Keratinocyte (primary cell): ENCODE measurements around the gene VPS26B. TPM values are rescaled to one million over a fixed set of nuclear protein-coding genes. Genes with fewer than 3 reads are reported as not detected.

ENCODE experiments used
- DNase-seq: peaks from one replicate; pipeline ENCODE4 v3.0.0-alpha.2; 2011; ENCODE audit warnings: low read depth, missing footprints, low spot score
- FAIRE-seq: peaks from 2 replicates; lab custom pipeline; 2011; peaks lifted over from hg19 to GRCh38; lab: Jason Lieb, UNC
- H2AFZ ChIP-seq: 2 replicates; pipeline ENCODE4 v1.6.0; 2012; ENCODE audit warnings: low read length, control low read depth, inconsistent platforms; ENCODE audit not compliant: control insufficient read depth
- H3K27ac ChIP-seq: 2 replicates; pipeline ENCODE4 v1.5.1; 2011; ENCODE audit warnings: low read length; ENCODE audit not compliant: control insufficient read depth, insufficient read depth
- H3K27me3 ChIP-seq: 3 replicates; pipeline ENCODE4 v1.6.0; 2011; ENCODE audit warnings: low read length; ENCODE audit not compliant: control insufficient read depth, insufficient read depth; ENCODE audit errors: extremely low read depth
- H3K36me3 ChIP-seq, 2 experiments: 2 replicates in 1 of 2; 3 replicates in 1 of 2; pipeline ENCODE4 v1.5.1; 2011; ENCODE audit warnings: low read length in 2 of 2, mild to moderate bottlenecking in 1 of 2; ENCODE audit not compliant: control insufficient read depth in 2 of 2, insufficient read depth in 2 of 2; ENCODE audit errors: extremely low read depth in 1 of 2
- H3K4me1 ChIP-seq: 3 replicates; pipeline ENCODE4 v1.5.1; 2011; ENCODE audit warnings: low read length; ENCODE audit not compliant: control insufficient read depth, insufficient read depth; ENCODE audit errors: extremely low read depth
- H3K4me2 ChIP-seq: 3 replicates; pipeline ENCODE4 v1.6.0; 2011; ENCODE audit warnings: low read depth, low read length; ENCODE audit not compliant: control insufficient read depth, insufficient read depth; ENCODE audit errors: extremely low read depth
- H3K4me3 ChIP-seq, 3 experiments: fragments of 200-600 bp in 1 of 3; sonication (generic) in 1 of 3; 2 replicates in 2 of 3; 3 replicates in 1 of 3; pipeline ENCODE4 v1.5.1; 2011 to 2016; ENCODE audit warnings: low read length in 3 of 3, mild to moderate bottlenecking in 3 of 3, control low read depth in 2 of 3, inconsistent platforms in 1 of 3, low read depth in 1 of 3, mixed read lengths in 1 of 3, mixed run types in 1 of 3, moderate library complexity in 1 of 3; ENCODE audit not compliant: control insufficient read depth in 2 of 3, insufficient read depth in 2 of 3; ENCODE audit errors: extremely low read depth in 1 of 3
- H3K79me2 ChIP-seq: 2 replicates; pipeline ENCODE4 v1.6.0; 2012; ENCODE audit warnings: low read length; ENCODE audit not compliant: control insufficient read depth, insufficient read depth
- H3K9ac ChIP-seq: 3 replicates; pipeline ENCODE4 v1.6.0; 2011; ENCODE audit warnings: low read length; ENCODE audit not compliant: control insufficient read depth, insufficient read depth; ENCODE audit errors: extremely low read depth
- H3K9me1 ChIP-seq: 3 replicates; pipeline ENCODE4 v1.6.0; 2011; ENCODE audit warnings: low read length; ENCODE audit not compliant: control insufficient read depth, insufficient read depth; ENCODE audit errors: extremely low read depth
- H3K9me3 ChIP-seq: 2 replicates; pipeline ENCODE4 v1.5.1; 2012; ENCODE audit warnings: low read depth, low read length; ENCODE audit not compliant: control insufficient read depth
- H4K20me1 ChIP-seq: 3 replicates; pipeline ENCODE4 v1.6.0; 2011; ENCODE audit warnings: low read length; ENCODE audit not compliant: control insufficient read depth, insufficient read depth; ENCODE audit errors: extremely low read depth
- CTCF ChIP-seq, 3 experiments: IDR thresholded peaks in 1 of 3; conservative IDR thresholded peaks in 1 of 3; optimal IDR thresholded peaks in 1 of 3; 2 replicates in 2 of 3; 3 replicates in 1 of 3; pipeline versions ENCODE3 to v1.5.1; 2011; ENCODE audit warnings: low read length in 3 of 3, mild to moderate bottlenecking in 3 of 3, moderate library complexity in 2 of 3, control low read depth in 1 of 3, inconsistent platforms in 1 of 3; ENCODE audit not compliant: insufficient read depth in 2 of 3; ENCODE audit errors: extremely low read depth in 1 of 3
- EZH2 ChIP-seq: IDR thresholded peaks from one replicate; pipeline ENCODE4 v1.6.1; 2012; ENCODE audit warnings: inconsistent platforms, mild to moderate bottlenecking, low read length, moderate library complexity
- dilution Hi-C: fragments of 300-500 bp; cut with MboI; formaldehyde crosslinking; loops from one replicate; pipeline ENCODE4 v1.7.0; 2020; ENCODE audit warnings: low sequenced_read_pairs; ENCODE audit not compliant: extremely low pct_ligation_motif_present
- polyA plus RNA-seq, 5 experiments: library from polyadenylated mRNA; depleted of rRNA in 3 of 5; stranded (reverse) in 3 of 5; stranded (forward) in 1 of 5; unstranded in 1 of 5; fragments of >200 nt; gene quantifications; 1 replicate in 1 of 5; 2 replicates in 3 of 5; 3 replicates in 1 of 5; pipeline versions ENCODE4 v1.2.1 to v1.2.3, GENCODE V29; 2011 to 2012; ENCODE audit warnings: missing spikeins in 2 of 5, low read depth in 1 of 5, low replicate concordance in 1 of 5

VPS26B gene
- polyA plus RNA-seq, 1 donor (not counting 4 experiments of a cell fraction or from before 2014, with no cell fraction given): 46.9 TPM

DNA sequence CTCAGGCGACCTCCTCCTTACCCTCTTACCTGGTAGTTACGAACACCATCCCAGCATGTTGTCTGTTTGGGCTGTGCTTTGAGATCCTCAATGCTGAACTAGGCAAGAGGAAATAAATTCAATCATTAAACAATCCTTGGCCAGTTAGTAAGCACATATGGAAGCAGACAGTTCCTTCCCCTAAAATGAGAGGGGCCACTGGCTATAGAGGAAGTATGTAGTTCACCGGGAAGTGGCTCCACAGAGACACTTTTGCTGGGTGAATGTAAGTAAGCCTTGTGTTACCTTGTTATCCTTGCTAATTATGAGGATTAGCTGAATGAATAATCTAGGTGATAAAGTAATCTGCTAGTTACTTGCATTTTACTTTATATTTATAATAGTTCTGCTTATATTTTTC is 25.8 kb downstream of the VPS26B start:
- no peaks in the 10 kb centered on the region for H3K27me3 ChIP-seq
- peaks cover 7% of the 10 kb centered on the region for H3K4me1 ChIP-seq
- H3K27ac ChIP-seq: no peak overlapping the region
- no peaks in the 10 kb centered on the region for H3K9me3 ChIP-seq
- H4K20me1 ChIP-seq: no peaks in the 10 kb centered on the region
- dilution Hi-C loops: no loop called here
- H2AFZ ChIP-seq: no peak overlapping the region
- FAIRE-seq (no peak), DNase-seq (no peak)
- H3K4me2 ChIP-seq: no peak overlapping the region
- H3K79me2 ChIP-seq: peaks cover 13% of the 10 kb centered on the region
- no peak overlapping the region for H3K9ac ChIP-seq
- peaks cover 16 to 22% of the 10 kb centered on the region in 2 experiments for H3K36me3 ChIP-seq
- H3K9me1 ChIP-seq: no peaks in the 10 kb centered on the region
- no peak overlapping the region for H3K4me3 ChIP-seq
- no peak for TF ChIP-seq CTCF (optimal IDR thresholded peaks at IDR 0.05 in 1 of 3, IDR thresholded peaks at IDR 0.05 in 1 of 3, conservative IDR thresholded peaks at IDR 0.05 in 1 of 3; ENCODE audit: extremely low read depth in 1 of 3, insufficient read depth in 2 of 3, low read length in 3 of 3)
- no peak for TF ChIP-seq EZH2

GRCh38 chr11:134250675-134251074 is 26.2 kb downstream of the VPS26B start:
- no peak overlapping the region for H3K27ac ChIP-seq
- dilution Hi-C loops: no loop called here
- H2AFZ ChIP-seq: no peak overlapping the region
- H3K36me3 ChIP-seq: peaks cover 15 to 20% of the 10 kb centered on the region in 2 experiments
- FAIRE-seq (no peak), DNase-seq (no peak)
- H3K4me2 ChIP-seq: no peak overlapping the region
- peaks cover 7% of the 10 kb centered on the region for H3K4me1 ChIP-seq
- H4K20me1 ChIP-seq: no peaks in the 10 kb centered on the region
- H3K79me2 ChIP-seq: peaks cover 14% of the 10 kb centered on the region
- TF ChIP-seq CTCF (optimal IDR thresholded peaks at IDR 0.05 in 1 of 3, IDR thresholded peaks at IDR 0.05 in 1 of 3, conservative IDR thresholded peaks at IDR 0.05 in 1 of 3; ENCODE audit: extremely low read depth in 1 of 3, insufficient read depth in 2 of 3, low read length in 3 of 3): no peak
- TF ChIP-seq EZH2: no peak
- no peak overlapping the region for H3K9ac ChIP-seq
- H3K9me1 ChIP-seq: no peaks in the 10 kb centered on the region
- H3K4me3 ChIP-seq: no peak overlapping the region
- no peaks in the 10 kb centered on the region for H3K9me3 ChIP-seq
- H3K27me3 ChIP-seq: no peaks in the 10 kb centered on the region
